ENCODE measurements around the gene SUPT4H1.
A peak's percentile ranks its signal among the peaks of the same experiment; 100 is the strongest.

The SUPT4H1 gene

GRCh38 chr17:58308985-58309917 is 42.8 kb downstream of the SUPT4H1 start:
- no peak for DNase-seq (ENCODE audit: low read depth)
- no peak overlapping the region for H3K4me3 ChIP-seq (ENCODE audit: control insufficient read depth, low read depth, low read length)
- no peak for TF ChIP-seq CTCF (IDR thresholded peaks at IDR 0.05; ENCODE audit: control insufficient read depth, insufficient read depth, low read depth, low read length, missing control alignments)

- DNase-seq (ENCODE audit: low read depth): no peak
Observed at GRCh38 chr17:58308173-58308984, 43.6 kb downstream of the SUPT4H1 start.

GRCh38 chr17:58307468-58308172 is 44.4 kb downstream of the SUPT4H1 start:
- DNase-seq (ENCODE audit: low read depth): no peak
- TF ChIP-seq CTCF (IDR thresholded peaks at IDR 0.05; ENCODE audit: control insufficient read depth, insufficient read depth, low read depth, low read length, missing control alignments): no peak
- no peak overlapping the region for H3K4me3 ChIP-seq (ENCODE audit: control insufficient read depth, low read depth, low read length)

More at GRCh38 chr17:58308173-58308984, 43.6 kb downstream of the SUPT4H1 start:
- H3K4me3 ChIP-seq (ENCODE audit: control insufficient read depth, low read depth, low read length): no peak overlapping the region
- peak; percentile 20 for TF ChIP-seq CTCF (IDR thresholded peaks at IDR 0.05; ENCODE audit: control insufficient read depth, insufficient read depth, low read depth, low read length, missing control alignments)

- TF ChIP-seq CTCF (IDR thresholded peaks at IDR 0.05; ENCODE audit: control insufficient read depth, insufficient read depth, low read depth, low read length, missing control alignments): no peak
- DNase-seq (ENCODE audit: low read depth): no peak
- H3K4me3 ChIP-seq (ENCODE audit: control insufficient read depth, low read depth, low read length): no peak overlapping the region
Observed at GRCh38 chr17:58306131-58306951, 45.7 kb downstream of the SUPT4H1 start.

- DNase-seq (ENCODE audit: low read depth): no peak
- H3K4me3 ChIP-seq (ENCODE audit: control insufficient read depth, low read depth, low read length): no peak overlapping the region
- no peak for TF ChIP-seq CTCF (IDR thresholded peaks at IDR 0.05; ENCODE audit: control insufficient read depth, insufficient read depth, low read depth, low read length, missing control alignments)
Observed at GRCh38 chr17:58305626-58306025, 46.4 kb downstream of the SUPT4H1 start.
